GM12865 (cell line): ENCODE results near the gene ARTN.

ENCODE experiments used
- DNase-seq: peaks from one replicate; pipeline ENCODE4 v3.0.0; 2010; ENCODE audit warnings: low read depth
- H3K4me3 ChIP-seq: 2 replicates; pipeline ENCODE4 v1.5.1; 2011; ENCODE audit warnings: mild to moderate bottlenecking, low read depth, low read length, control low read depth
- CTCF ChIP-seq: IDR thresholded peaks from 2 replicates; pipeline ENCODE4 v1.5.1; 2011; ENCODE audit warnings: low read length, control low read depth, low read depth, inconsistent platforms; ENCODE audit not compliant: insufficient read depth; ENCODE audit errors: missing control alignments

The ARTN gene

GRCh38 chr1:43912607-43913006 lies 21.0 kb upstream of the ARTN start:
- DNase-seq, result no peak
- TF ChIP-seq CTCF, result no peak
- no peak overlapping the region for H3K4me3 ChIP-seq

GRCh38 chr1:43913051-43913501 lies 20.5 kb upstream of the ARTN start:
- H3K4me3 ChIP-seq, result no peak overlapping the region
- no peak for TF ChIP-seq CTCF
- no peak for DNase-seq

GRCh38 chr1:43913666-43914360 lies 19.8 kb upstream of the ARTN start:
- no peak overlapping the region for H3K4me3 ChIP-seq
- DNase-seq, result no peak
- no peak for TF ChIP-seq CTCF

DNA sequence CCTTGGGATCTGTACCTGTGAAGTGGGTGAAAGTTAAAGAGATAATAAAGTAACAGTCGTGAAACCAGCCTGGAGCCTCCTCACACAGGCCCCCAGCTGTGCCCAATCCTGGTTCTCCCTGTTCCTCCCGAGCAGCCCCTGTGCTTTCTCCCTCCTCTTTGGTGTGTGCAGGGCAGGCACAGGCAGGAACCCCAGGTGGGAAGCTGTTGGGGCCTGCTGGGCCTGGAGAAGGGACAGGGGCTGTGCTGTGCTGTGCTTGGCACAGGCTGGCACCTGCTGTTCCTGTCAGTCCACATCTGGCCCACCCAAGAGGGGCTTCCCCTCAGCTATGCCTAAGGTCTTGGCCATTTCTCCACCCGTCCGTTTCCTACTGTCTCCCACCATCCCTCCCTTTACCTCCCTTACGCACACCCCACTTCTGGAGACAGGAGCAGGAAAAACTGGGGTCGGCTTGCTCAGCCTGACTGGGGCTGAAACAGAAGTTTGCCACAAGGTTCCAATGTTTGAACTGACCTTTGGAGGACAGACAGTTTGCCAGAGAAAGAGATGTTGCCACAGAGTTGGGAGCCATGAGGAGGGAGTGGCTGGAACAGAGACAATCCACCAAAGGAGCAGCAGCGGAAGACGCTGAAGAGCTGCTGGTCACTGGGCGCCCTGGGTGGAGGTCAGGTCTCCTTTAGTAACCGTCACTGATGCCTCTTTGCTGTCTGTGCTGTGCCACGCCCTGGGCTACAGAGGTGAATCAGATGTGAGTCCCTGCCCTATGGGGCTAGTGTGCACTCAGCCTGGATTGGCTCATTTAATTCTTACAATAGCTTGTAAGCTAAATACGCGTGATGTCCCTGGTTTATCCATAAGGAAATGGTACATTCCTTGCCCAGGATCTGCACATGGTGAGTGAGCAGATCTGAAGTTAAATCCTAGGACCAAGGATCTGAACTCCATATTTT lies 18.8 kb upstream of the ARTN start:
- TF ChIP-seq CTCF, result no peak
- no peak overlapping the region for H3K4me3 ChIP-seq
- DNase-seq, result no peak

GRCh38 chr1:43919906-43920305 lies 13.7 kb upstream of the ARTN start:
- H3K4me3 ChIP-seq, result no peak overlapping the region
- TF ChIP-seq CTCF, result no peak
- no peak for DNase-seq

GRCh38 chr1:43921022-43921421 lies 12.6 kb upstream of the ARTN start:
- no peak overlapping the region for H3K4me3 ChIP-seq
- no peak for TF ChIP-seq CTCF
- DNase-seq, result no peak
